ENCODE results near the gene ADARB2. TPM values are rescaled to one million over a fixed set of nuclear protein-coding genes. Genes with fewer than 3 reads are reported as not detected.
"Not testable (repeated sequence)": the region's sequence is repeated elsewhere in the genome, so short reads cannot be mapped to it uniquely, and the experiment has no call there.

ADARB2 gene
- total and polyA plus RNA-seq, 2 experiments from 2014 or later = 0.13 to 0.48 TPM

DNA sequence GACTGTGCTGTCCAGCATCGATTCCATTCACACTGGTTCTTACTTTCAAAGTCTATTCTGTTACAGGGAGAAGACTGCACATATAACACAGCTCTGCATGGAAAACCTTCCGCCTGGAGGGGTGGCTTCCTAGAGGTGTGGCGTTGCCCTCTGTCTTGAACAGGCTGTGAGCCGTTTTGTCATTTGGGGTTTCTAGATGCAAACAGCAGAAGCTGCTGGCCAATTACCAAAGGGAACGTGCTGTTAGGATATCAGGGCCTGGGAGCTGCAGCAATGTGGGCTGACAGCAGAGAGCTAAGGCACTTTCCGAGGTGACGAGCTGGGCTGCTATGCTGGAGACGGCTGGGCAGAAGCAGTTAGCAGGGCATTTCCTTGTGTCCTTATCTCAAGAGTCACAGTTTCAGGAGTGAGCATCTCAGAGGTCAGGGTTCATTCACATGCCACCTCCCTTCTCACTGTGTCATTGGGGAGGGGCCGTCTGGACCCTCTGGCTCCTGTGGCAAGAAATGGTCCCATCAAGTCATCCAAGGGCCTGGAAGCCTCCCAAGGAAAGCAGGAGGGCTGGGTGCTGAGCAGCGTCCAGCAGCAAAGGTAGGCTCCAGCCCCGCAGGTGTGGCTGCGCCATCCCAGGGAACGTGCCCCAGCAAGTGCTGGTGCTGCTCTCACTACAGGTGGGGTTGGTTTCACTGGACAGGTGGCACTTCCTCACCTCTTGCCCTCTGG, 574.7 kb downstream of the ADARB2 start:
- Histone ChIP-seq H3K4me2 (no peak overlapping the region), H4K20me1 (ENCODE audit: insufficient read depth, poor library complexity, severe bottlenecking) (no peaks in the 10 kb centered on the region), H3K27ac (no peak overlapping the region), H3K79me2 (no peaks in the 10 kb centered on the region), H3K9me3 (ENCODE audit: low read depth) (no peaks in the 10 kb centered on the region), H2AFZ (no peak overlapping the region), H3K4me3 (no peak overlapping the region), H3K4me1 (ENCODE audit: insufficient read depth) (no peaks in the 10 kb centered on the region), H3K9me2 (replicated peaks; ENCODE audit: insufficient read depth) (no peaks in the 10 kb centered on the region), H3K27me3 (no peaks in the 10 kb centered on the region), H3K36me3 (replicated peaks; ENCODE audit: insufficient read depth, low read depth) (no peaks in the 10 kb centered on the region)
- DNase-seq (ENCODE audit: low spot score) = no peak
- WGBS (ENCODE audit: low lambda C conversion rate, missing lambda C conversion rate) = 86% methylated on average over 13 of the region's 13 CpGs
- no peak for TF ChIP-seq EZH2 (IDR thresholded peaks at IDR 0.05; ENCODE audit: borderline replicate concordance)
- TF ChIP-seq CTCF (IDR thresholded peaks at IDR 0.05; ENCODE audit: poor library complexity) = no peak
- TF ChIP-seq EZH2phosphoT487 (IDR thresholded peaks at IDR 0.05; ENCODE audit: low read depth, severe bottlenecking, unreplicated experiment) = no peak

DNA sequence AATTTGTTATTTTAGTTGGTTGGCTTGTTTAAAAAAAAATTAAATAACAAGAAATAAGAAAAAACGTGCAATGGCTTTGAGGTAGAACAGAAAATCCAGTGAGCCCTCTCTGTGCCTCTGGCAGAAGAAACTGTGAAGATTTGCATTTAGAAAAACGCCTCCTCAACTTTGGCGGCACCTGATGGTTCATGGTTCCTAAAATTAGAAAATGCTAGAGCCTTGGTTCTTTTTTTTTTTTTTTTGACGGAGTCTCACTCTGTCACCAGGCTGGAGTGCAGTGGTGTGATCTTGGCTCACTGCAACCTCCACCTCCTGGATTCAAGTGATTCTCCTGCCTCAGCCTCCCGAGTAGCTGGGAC, 576.0 kb downstream of the ADARB2 start:
- not testable (repeated sequence) for H3K9me2 ChIP-seq (replicated peaks; ENCODE audit: insufficient read depth); H2AFZ ChIP-seq; H3K4me2 ChIP-seq; H3K4me3 ChIP-seq; H3K27me3 ChIP-seq; DNase-seq (ENCODE audit: low spot score); H3K79me2 ChIP-seq; H3K36me3 ChIP-seq (replicated peaks; ENCODE audit: insufficient read depth, low read depth); H4K20me1 ChIP-seq (ENCODE audit: insufficient read depth, poor library complexity, severe bottlenecking); H3K9me3 ChIP-seq (ENCODE audit: low read depth); H3K27ac ChIP-seq; H3K4me1 ChIP-seq (ENCODE audit: insufficient read depth)
- 94% methylated on average over 5 of the region's 5 CpGs for WGBS (ENCODE audit: low lambda C conversion rate, missing lambda C conversion rate)

- Histone ChIP-seq H3K9me2 (replicated peaks; ENCODE audit: insufficient read depth) (no peaks in the 10 kb centered on the region), H2AFZ (no peak overlapping the region), H4K20me1 (ENCODE audit: insufficient read depth, poor library complexity, severe bottlenecking) (no peaks in the 10 kb centered on the region), H3K4me1 (ENCODE audit: insufficient read depth) (no peaks in the 10 kb centered on the region), H3K4me2 (no peak overlapping the region), H3K4me3 (no peak overlapping the region), H3K9me3 (ENCODE audit: low read depth) (no peaks in the 10 kb centered on the region), H3K27ac (no peak overlapping the region), H3K79me2 (no peaks in the 10 kb centered on the region), H3K27me3 (no peaks in the 10 kb centered on the region), H3K36me3 (replicated peaks; ENCODE audit: insufficient read depth, low read depth) (no peaks in the 10 kb centered on the region)
- 92% methylated on average over 25 of the region's 25 CpGs for WGBS (ENCODE audit: low lambda C conversion rate, missing lambda C conversion rate)
- no peak for DNase-seq (ENCODE audit: low spot score)
- TF ChIP-seq CTCF (IDR thresholded peaks at IDR 0.05; ENCODE audit: poor library complexity) = no peak
- TF ChIP-seq EZH2phosphoT487 (IDR thresholded peaks at IDR 0.05; ENCODE audit: low read depth, severe bottlenecking, unreplicated experiment) = no peak
- no peak for TF ChIP-seq EZH2 (IDR thresholded peaks at IDR 0.05; ENCODE audit: borderline replicate concordance)
Measured at GRCh38 chr10:1160561-1161314, 576.6 kb downstream of the ADARB2 start.

Data from hepatocyte (in vitro differentiated cells).